GM19043 (cell line): ENCODE results near the gene SLC2A13.
"Not testable (repeated sequence)": the region's sequence is repeated elsewhere in the genome, so short reads cannot be mapped to it uniquely, and the experiment has no call there.

ENCODE experiments used
- ATAC-seq: cut with Tn5 transposase; IDR thresholded peaks from one replicate; pipeline ENCODE4 v1.9.1; 2021; ENCODE audit warnings: low read depth; ENCODE audit not compliant: unreplicated experiment

The SLC2A13 gene

DNA sequence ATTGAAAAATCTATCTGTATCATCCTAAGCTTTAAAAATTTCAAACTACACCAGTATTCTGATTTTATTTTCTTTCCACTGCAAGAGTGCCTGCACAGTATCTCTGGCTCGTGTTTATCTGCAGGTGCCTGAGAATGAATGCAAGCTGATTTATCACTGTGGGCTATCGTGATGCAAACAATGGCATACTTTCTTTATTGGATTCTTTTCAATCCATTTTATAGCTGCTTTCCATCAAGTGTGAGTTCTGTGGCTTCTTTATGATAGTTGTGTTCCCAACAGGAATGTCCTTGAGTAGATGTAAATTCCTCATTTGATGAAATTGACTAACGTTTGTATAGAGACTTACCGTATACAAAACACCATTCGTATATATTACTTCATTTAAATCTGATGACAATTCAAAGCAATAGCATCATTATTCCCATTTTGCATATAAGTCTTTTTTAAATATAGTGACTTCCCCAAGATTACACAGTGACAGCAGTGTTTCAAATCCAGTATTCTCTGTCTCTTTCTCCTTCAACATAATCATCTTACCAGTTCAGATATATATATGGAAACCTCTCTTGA lies 326.0 kb downstream of the SLC2A13 start:
- no peak for ATAC-seq

- no peak for ATAC-seq
Observed at GRCh38 chr12:39777465-39777864, 328.4 kb downstream of the SLC2A13 start.

GRCh38 chr12:39773266-39773665 lies 332.6 kb downstream of the SLC2A13 start:
- no peak for ATAC-seq

GRCh38 chr12:39772821-39773259 lies 333.0 kb downstream of the SLC2A13 start:
- no peak for ATAC-seq

- no peak for ATAC-seq
Observed at GRCh38 chr12:39771456-39771855, 334.4 kb downstream of the SLC2A13 start.

DNA sequence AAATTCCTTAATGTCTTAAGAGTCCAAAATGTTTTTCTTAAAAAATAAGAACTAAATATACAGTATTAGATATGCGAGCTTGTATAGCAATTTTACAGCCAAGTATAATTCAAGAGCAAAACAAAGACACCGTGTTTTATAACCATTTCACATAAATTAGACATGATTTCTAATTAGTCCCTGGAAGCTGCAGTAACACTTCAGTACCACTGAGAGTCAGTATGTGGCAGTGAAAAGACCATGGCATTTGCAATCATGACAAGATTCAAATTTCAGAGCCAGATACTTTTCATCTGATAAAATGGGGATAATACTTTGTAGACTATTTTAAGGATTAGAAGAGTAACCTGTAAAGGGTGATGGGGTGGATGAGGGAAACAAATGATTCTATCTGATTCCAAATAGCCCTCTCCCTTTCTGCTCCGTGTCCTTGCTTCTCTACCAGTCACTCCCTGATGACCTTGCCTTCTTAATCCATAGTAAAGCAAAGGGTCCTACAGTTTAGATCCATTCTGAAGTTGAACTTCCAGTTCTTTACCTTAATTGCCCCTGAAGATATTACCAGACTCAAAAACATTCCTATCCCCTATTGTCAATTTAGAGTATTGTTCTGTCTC lies 340.8 kb downstream of the SLC2A13 start:
- ATAC-seq: peak; percentile 70

GRCh38 chr12:39763890-39764169 lies 342.1 kb downstream of the SLC2A13 start:
- ATAC-seq: no peak

DNA sequence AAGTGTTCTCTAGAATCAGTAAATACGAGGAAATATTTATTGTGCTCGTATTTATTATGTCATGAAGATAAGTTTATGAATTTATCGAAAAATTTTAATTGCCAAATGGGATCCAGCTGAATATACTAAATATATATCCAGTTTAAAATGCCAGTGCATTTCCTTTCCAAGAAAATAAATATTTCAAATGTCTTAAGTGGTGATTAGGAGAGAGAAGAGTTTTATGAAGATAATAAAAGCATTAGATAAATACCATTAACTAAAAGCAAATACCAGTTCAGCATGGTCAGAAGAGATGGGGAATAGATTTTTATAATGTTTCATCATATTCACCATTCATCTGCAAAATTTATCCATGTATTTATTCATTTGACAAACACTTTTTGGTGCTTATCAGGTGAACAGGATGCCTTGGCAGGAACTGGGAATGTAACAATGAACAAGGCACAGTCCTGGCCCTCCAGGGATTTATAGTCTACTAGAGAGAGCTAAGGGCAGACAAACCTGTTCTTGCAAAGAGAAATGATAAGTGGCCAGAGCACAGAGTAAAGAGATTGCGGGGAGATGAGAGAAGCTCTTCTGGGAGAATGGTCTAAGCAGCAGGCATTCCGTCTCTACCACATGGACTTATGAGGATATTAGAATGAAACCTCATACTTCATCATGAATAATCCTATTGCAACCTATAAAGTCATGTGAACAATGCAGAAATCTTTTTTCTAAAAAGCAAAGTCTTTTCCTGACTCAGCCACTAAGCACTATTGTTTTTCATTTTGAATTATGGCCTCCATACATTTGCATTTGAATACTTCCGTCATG lies 342.6 kb downstream of the SLC2A13 start:
- no peak for ATAC-seq

DNA sequence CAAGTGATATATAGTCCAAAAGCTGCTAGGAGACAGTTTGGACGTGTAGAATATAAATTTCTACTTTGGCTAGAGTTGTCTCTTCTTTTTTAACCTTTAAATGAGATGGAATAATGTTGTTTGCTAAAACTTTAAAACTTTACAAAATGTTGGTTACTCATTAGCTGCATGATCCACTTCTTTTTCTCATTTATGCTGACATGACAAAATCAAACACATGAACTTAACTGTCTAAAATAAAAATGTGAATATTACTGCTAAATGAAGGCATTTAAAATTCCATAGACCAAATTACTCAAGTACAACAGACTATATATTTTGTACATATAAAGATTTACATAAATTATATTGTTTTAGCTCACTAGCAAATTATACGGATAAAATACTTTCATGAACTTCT lies 350.4 kb downstream of the SLC2A13 start:
- no peak for ATAC-seq

DNA sequence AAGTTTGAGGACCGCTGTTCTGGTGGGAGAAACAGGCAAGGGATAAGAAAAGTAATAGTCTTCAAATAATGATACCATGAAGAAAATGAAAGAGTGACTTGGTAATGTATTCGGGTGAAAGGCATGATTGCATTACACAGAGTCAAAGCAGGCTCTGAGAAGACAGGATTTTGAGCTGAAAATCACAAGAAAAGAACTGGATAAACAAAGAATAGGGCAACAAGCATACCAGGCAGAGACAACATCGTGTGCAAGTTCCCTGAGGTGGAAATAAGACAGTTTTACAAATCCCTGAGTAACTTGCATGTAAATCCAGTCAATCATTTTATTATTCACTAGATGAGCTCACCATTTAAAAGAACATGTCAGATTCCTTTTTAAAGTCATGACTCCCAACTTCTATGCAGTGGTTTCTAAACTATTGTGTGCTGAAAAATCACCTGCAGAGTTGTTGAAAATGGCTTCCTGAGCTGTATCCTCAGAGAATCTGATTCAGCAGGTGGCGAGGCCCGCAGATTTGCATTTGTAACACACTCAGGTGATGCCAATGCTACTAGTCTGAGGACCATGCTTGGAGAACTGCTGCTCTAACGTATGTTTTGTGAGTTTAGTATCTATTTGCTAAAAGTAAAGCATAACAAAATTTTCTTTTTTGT lies 353.3 kb downstream of the SLC2A13 start:
- ATAC-seq: no peak

GRCh38 chr12:39746151-39746550 lies 359.7 kb downstream of the SLC2A13 start:
- not testable (repeated sequence) for ATAC-seq

GRCh38 chr12:39743655-39744054 lies 362.2 kb downstream of the SLC2A13 start:
- no peak for ATAC-seq

- ATAC-seq: no peak
Observed at GRCh38 chr12:39736406-39736805, 369.5 kb downstream of the SLC2A13 start.

DNA sequence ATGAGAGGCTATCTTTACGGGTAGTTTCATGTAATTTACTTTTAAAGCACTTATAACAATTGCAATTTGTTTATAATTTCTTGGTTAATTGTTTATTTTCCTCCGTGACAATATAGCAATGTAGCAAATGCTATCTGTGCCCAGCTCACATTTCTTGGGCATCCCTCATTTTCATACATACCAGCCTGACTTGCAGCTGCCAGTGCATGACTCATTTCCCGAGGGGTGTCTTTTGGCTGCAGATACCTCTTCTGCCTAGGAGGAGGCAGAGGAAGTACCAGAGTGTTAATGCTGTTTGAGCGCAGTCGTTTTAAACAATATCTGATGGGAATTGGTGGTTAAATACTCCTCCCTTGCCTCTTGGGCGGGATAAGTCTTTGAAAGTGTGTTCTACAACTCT lies 382.1 kb downstream of the SLC2A13 start:
- ATAC-seq: no peak

DNA sequence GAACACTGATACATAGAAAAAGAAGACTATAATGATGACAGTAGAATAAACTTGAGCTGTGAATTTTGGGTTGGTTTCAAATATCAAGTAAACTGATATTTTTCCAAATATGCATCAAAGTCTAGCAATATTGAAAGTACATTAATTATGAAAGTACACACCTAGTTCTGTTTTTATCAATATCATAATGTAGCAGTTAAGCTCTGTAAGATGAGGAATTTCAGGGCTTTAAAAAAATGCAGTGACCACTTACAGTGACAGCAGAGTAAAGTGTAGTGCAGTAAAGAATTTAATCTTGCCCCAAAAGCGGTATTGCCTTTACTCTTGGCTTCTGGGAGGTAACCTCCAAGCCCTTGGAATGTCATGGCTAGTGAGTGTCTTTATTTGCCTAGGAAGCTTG lies 383.4 kb downstream of the SLC2A13 start:
- ATAC-seq: no peak

GRCh38 chr12:39713552-39713951 lies 392.3 kb downstream of the SLC2A13 start:
- no peak for ATAC-seq

DNA sequence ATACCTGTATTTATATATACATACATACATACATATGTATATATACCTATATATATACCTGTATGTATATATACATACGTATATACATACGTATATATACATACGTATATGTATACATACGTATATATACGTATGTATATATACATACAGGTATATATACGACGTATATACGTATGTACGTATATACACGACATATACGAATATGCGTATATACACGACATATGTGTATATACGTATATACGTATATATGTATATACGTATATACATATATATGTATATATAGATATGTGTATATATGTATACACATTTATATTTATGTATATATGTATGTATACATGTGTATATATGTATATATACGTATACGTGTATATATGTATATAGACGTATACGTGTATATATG lies 393.5 kb downstream of the SLC2A13 start:
- ATAC-seq: no peak
